DOHH2 (cell line): ENCODE data around the gene DNAAF5.
"Not testable (repeated sequence)": the region's sequence is repeated elsewhere in the genome, so short reads cannot be mapped to it uniquely, and the experiment has no call there.

Experiments used
- EZH2phosphoT487 ChIP-seq: fragments of 200-600 bp; sonication (generic); IDR thresholded peaks from 2 replicates; pipeline ENCODE4 v1.6.1; 2017; ENCODE audit warnings: borderline replicate concordance, mild to moderate bottlenecking, antibody characterized with exemption, low read length, moderate library complexity, mixed read lengths
- TF ChIP-seq, protein P1 (sequence below): fragments of 200-600 bp; sonication (generic); IDR thresholded peaks from one replicate; pipeline ENCODE4 v1.5.1; 2014; ENCODE audit warnings: antibody characterized with exemption, mild to moderate bottlenecking, low read depth, low read length; ENCODE audit not compliant: poor library complexity, severe bottlenecking

DNA sequence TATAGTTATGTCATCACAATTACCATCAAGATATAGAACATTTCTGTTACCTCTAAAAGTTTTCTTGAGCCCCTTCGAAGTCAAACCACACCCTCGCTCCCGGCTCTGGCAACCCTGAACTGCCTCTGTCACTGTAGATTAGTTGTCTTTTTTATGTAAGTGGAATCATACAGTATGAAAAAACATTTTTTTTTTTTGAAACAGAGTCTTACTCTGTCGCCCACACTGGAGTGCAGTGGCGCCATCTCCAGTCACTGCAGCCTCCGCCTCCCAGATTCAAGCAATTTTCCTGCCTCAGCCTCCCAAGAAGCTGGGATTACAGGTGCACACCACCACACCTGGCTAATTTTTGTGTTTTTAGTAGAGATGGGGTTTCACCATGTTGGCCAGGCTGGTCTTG, 74.9 kb downstream of the DNAAF5 start:
- TF ChIP-seq, protein P1, sequence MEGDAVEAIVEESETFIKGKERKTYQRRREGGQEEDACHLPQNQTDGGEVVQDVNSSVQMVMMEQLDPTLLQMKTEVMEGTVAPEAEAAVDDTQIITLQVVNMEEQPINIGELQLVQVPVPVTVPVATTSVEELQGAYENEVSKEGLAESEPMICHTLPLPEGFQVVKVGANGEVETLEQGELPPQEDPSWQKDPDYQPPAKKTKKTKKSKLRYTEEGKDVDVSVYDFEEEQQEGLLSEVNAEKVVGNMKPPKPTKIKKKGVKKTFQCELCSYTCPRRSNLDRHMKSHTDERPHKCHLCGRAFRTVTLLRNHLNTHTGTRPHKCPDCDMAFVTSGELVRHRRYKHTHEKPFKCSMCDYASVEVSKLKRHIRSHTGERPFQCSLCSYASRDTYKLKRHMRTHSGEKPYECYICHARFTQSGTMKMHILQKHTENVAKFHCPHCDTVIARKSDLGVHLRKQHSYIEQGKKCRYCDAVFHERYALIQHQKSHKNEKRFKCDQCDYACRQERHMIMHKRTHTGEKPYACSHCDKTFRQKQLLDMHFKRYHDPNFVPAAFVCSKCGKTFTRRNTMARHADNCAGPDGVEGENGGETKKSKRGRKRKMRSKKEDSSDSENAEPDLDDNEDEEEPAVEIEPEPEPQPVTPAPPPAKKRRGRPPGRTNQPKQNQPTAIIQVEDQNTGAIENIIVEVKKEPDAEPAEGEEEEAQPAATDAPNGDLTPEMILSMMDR = not testable (repeated sequence)
- not testable (repeated sequence) for TF ChIP-seq EZH2phosphoT487
